Measurements from ENCODE around the gene TOR2A.

TOR2A gene

GRCh38 chr9:127712371-127712770 lies 22.7 kb downstream of the TOR2A start:
- TF ChIP-seq CTCF (IDR thresholded peaks at IDR 0.05) = no peak

GRCh38 chr9:127711831-127712274 lies 23.2 kb downstream of the TOR2A start:
- TF ChIP-seq CTCF (IDR thresholded peaks at IDR 0.05) = no peak

- TF ChIP-seq CTCF (IDR thresholded peaks at IDR 0.05) = no peak
Measured at GRCh38 chr9:127711226-127711701, 23.8 kb downstream of the TOR2A start.

GRCh38 chr9:127710204-127710783 lies 24.8 kb downstream of the TOR2A start:
- TF ChIP-seq CTCF (IDR thresholded peaks at IDR 0.05) = no peak

- no peak for TF ChIP-seq CTCF (IDR thresholded peaks at IDR 0.05)
Measured at GRCh38 chr9:127708952-127709587, 26.0 kb downstream of the TOR2A start.

GRCh38 chr9:127707766-127708165 lies 27.3 kb downstream of the TOR2A start:
- no peak for TF ChIP-seq CTCF (IDR thresholded peaks at IDR 0.05)

- no peak for TF ChIP-seq CTCF (IDR thresholded peaks at IDR 0.05)
Measured at GRCh38 chr9:127706836-127707241, 28.3 kb downstream of the TOR2A start, which contains the start of gene CFAP157. CFAP157 (plus strand) TSS chr9:127706988; CDS start chr9:127707032, 44 bp downstream.
